ENCODE data around the gene SLC24A3. TPM values are rescaled to one million over a fixed set of nuclear protein-coding genes. Genes with fewer than 3 reads are reported as not detected.
A peak's percentile ranks its signal among the peaks of the same experiment; 100 is the strongest.

The SLC24A3 gene
- total and polyA plus RNA-seq, 4 donors: 1.9 to 8.4 (median 5.8) TPM

DNA sequence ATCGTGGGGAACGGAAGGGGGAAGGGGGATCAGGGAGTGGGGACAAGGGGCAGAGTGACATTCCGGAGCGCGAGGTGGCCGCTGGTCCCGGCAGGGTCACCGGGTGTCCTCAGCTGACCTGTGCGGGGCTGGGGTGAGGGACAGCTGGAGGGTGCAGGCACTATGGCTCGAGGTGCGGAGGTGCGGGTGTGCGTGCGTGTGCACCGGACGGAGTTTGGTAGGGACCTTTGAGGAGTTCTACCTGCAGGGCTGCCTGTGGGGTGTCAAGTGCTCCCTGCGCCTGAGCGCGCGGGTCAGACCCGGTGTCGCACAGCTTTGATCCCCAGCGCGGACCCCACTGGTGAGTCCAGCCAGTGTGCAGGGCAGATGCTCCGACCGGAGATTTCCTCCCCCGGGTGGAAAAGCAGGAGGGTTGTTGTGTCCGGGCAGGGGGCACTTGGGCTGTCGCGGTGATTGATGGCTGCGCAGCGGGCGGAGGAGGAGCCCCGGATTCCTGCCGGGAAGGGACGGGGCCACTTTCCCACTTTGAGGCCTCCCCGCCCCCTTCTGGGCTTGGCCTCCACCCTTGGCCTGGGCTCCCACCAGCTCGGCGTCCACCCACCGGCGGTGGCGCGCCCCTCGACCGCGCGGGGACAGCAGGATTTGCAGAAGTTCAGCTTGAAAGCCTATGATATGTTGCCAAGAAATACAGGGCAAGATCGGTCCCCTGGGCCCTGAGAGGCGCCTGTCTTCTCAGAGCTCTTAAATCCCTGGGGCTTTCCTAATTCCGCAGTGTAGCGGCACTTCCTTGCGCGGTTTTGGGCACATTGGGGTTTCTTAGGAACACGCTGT, 546.3 kb downstream of the SLC24A3 start:
- 1 to 2% methylated on average over 54 of the region's 54 CpGs for WGBS, 2 donors

GRCh38 chr20:19760371-19760721, 547.9 kb downstream of the SLC24A3 start:
- H3K27ac ChIP-seq (ENCODE audit: low read depth in 1 of 2, low read length in 1 of 2): peak overlapping the region; percentile 86 to 98
- TF ChIP-seq, protein P1, sequence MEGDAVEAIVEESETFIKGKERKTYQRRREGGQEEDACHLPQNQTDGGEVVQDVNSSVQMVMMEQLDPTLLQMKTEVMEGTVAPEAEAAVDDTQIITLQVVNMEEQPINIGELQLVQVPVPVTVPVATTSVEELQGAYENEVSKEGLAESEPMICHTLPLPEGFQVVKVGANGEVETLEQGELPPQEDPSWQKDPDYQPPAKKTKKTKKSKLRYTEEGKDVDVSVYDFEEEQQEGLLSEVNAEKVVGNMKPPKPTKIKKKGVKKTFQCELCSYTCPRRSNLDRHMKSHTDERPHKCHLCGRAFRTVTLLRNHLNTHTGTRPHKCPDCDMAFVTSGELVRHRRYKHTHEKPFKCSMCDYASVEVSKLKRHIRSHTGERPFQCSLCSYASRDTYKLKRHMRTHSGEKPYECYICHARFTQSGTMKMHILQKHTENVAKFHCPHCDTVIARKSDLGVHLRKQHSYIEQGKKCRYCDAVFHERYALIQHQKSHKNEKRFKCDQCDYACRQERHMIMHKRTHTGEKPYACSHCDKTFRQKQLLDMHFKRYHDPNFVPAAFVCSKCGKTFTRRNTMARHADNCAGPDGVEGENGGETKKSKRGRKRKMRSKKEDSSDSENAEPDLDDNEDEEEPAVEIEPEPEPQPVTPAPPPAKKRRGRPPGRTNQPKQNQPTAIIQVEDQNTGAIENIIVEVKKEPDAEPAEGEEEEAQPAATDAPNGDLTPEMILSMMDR (IDR thresholded peaks at IDR 0.05; ENCODE audit: control extremely low read depth, extremely low read depth): no peak
- ATAC-seq (ENCODE audit: insufficient read depth, low FRiP score): no peak

More for the DNA sequence above, 546.3 kb downstream of the SLC24A3 start:
- Histone ChIP-seq H3K27ac (ENCODE audit: low read depth in 1 of 2, low read length in 1 of 2) (peak overlapping the region; percentile 98), H3K36me3 (ENCODE audit: control insufficient read depth in 4 of 4, insufficient read depth in 4 of 4, low read length in 4 of 4) (no peaks in the 10 kb centered on the region), H3K9ac (ENCODE audit: insufficient read depth in 1 of 2, low read length in 2 of 2) (peak overlapping the region; percentile 57 to 68), H3K9me3 (ENCODE audit: control insufficient read depth in 4 of 4, insufficient read depth in 3 of 4, low read length in 3 of 4) (peaks cover 0 to 3% (median 0%) of the 10 kb centered on the region in 4 donors), H3K4me3 (peak overlapping the region; percentile 76), H3K4me1 (ENCODE audit: control insufficient read depth in 5 of 5, insufficient read depth in 5 of 5, low read length in 5 of 5) (peaks cover 5 to 31% (median 13%) of the 10 kb centered on the region in 5 donors), H3K27me3 (ENCODE audit: control insufficient read depth in 3 of 3, insufficient read depth in 3 of 3, low read length in 2 of 3) (no peaks in the 10 kb centered on the region)
- ATAC-seq (ENCODE audit: insufficient read depth, low FRiP score) (peak; percentile 29), DNase-seq (peak; percentile 71 to 75 (median 74))
- TF ChIP-seq, protein P1 (IDR thresholded peaks at IDR 0.05; ENCODE audit: control extremely low read depth, extremely low read depth): no peak

GRCh38 chr20:19761326-19761725, 548.9 kb downstream of the SLC24A3 start:
- TF ChIP-seq, protein P1 (IDR thresholded peaks at IDR 0.05; ENCODE audit: control extremely low read depth, extremely low read depth): no peak
- DNase-seq (no peak), ATAC-seq (ENCODE audit: insufficient read depth, low FRiP score) (no peak)
- Histone ChIP-seq H3K27me3 (ENCODE audit: control insufficient read depth in 3 of 3, insufficient read depth in 3 of 3, low read length in 2 of 3) (no peaks in the 10 kb centered on the region), H3K4me1 (ENCODE audit: control insufficient read depth in 5 of 5, insufficient read depth in 5 of 5, low read length in 5 of 5) (peaks cover 7 to 31% (median 13%) of the 10 kb centered on the region in 5 donors), H3K9ac (ENCODE audit: insufficient read depth in 1 of 2, low read length in 2 of 2) (no peak overlapping the region), H3K9me3 (ENCODE audit: control insufficient read depth in 4 of 4, insufficient read depth in 3 of 4, low read length in 3 of 4) (peaks cover 0 to 3% (median 0%) of the 10 kb centered on the region in 4 donors), H3K27ac (ENCODE audit: low read depth in 1 of 2, low read length in 1 of 2) (peak overlapping the region in 1 of 2 donors; percentile 98), H3K36me3 (ENCODE audit: control insufficient read depth in 4 of 4, insufficient read depth in 4 of 4, low read length in 4 of 4) (no peaks in the 10 kb centered on the region), H3K4me3 (no peak overlapping the region)

More at GRCh38 chr20:19760371-19760721, 547.9 kb downstream of the SLC24A3 start:
- peaks cover 7 to 31% (median 13%) of the 10 kb centered on the region in 5 donors for H3K4me1 ChIP-seq (ENCODE audit: control insufficient read depth in 5 of 5, insufficient read depth in 5 of 5, low read length in 5 of 5)
- H3K27me3 ChIP-seq (ENCODE audit: control insufficient read depth in 3 of 3, insufficient read depth in 3 of 3, low read length in 2 of 3): no peaks in the 10 kb centered on the region
- no peak overlapping the region for H3K9ac ChIP-seq (ENCODE audit: insufficient read depth in 1 of 2, low read length in 2 of 2)
- no peak overlapping the region for H3K4me3 ChIP-seq
- WGBS, 2 donors: 70 to 85% methylated on average over 3 of the region's 3 CpGs
- H3K9me3 ChIP-seq (ENCODE audit: control insufficient read depth in 4 of 4, insufficient read depth in 3 of 4, low read length in 3 of 4): peaks cover 0 to 3% (median 0%) of the 10 kb centered on the region in 4 donors
- H3K36me3 ChIP-seq (ENCODE audit: control insufficient read depth in 4 of 4, insufficient read depth in 4 of 4, low read length in 4 of 4): no peaks in the 10 kb centered on the region
- no peak for DNase-seq

Data from lung (tissue), 12 donors.